Measurements from ENCODE around the gene DAD1.

Gene DAD1

GRCh38 chr14:22533057-22533704 lies 55.8 kb downstream of the DAD1 start:
- H3K4me3 ChIP-seq (ENCODE audit: low read depth, low read length) = no peak overlapping the region
- TF ChIP-seq CTCF (IDR thresholded peaks at IDR 0.05; ENCODE audit: control insufficient read depth, extremely low read depth, insufficient read depth) = no peak
- no peak for DNase-seq (ENCODE audit: low read depth)

- TF ChIP-seq CTCF (IDR thresholded peaks at IDR 0.05; ENCODE audit: control insufficient read depth, extremely low read depth, insufficient read depth) = no peak
- no peak for DNase-seq (ENCODE audit: low read depth)
- no peak overlapping the region for H3K4me3 ChIP-seq (ENCODE audit: low read depth, low read length)
These were observed 56.5 kb downstream of the DAD1 start for GRCh38 chr14:22532345-22533056.

GRCh38 chr14:22531451-22532344 lies 57.3 kb downstream of the DAD1 start:
- no peak for DNase-seq (ENCODE audit: low read depth)
- H3K4me3 ChIP-seq (ENCODE audit: low read depth, low read length) = no peak overlapping the region
- TF ChIP-seq CTCF (IDR thresholded peaks at IDR 0.05; ENCODE audit: control insufficient read depth, extremely low read depth, insufficient read depth) = no peak

GRCh38 chr14:22530127-22530526 lies 58.9 kb downstream of the DAD1 start:
- no peak overlapping the region for H3K4me3 ChIP-seq (ENCODE audit: low read depth, low read length)
- DNase-seq (ENCODE audit: low read depth) = no peak
- TF ChIP-seq CTCF (IDR thresholded peaks at IDR 0.05; ENCODE audit: control insufficient read depth, extremely low read depth, insufficient read depth) = no peak

- H3K4me3 ChIP-seq (ENCODE audit: low read depth, low read length) = no peak overlapping the region
- DNase-seq (ENCODE audit: low read depth) = no peak
- no peak for TF ChIP-seq CTCF (IDR thresholded peaks at IDR 0.05; ENCODE audit: control insufficient read depth, extremely low read depth, insufficient read depth)
These were observed 62.3 kb downstream of the DAD1 start for GRCh38 chr14:22526744-22527143.

GRCh38 chr14:22526218-22526617 lies 62.8 kb downstream of the DAD1 start:
- TF ChIP-seq CTCF (IDR thresholded peaks at IDR 0.05; ENCODE audit: control insufficient read depth, extremely low read depth, insufficient read depth) = no peak
- no peak for DNase-seq (ENCODE audit: low read depth)
- no peak overlapping the region for H3K4me3 ChIP-seq (ENCODE audit: low read depth, low read length)
